Ascending aorta (tissue), 2 donors: ENCODE measurements around the gene CCDC97. TPM values are rescaled to one million over a fixed set of nuclear protein-coding genes. Genes with fewer than 3 reads are reported as not detected.
A peak's percentile ranks its signal among the peaks of the same experiment; 100 is the strongest.

Experiments
- DNase-seq, 2 donors: peaks; one replicate each; pipeline ENCODE4 v3.0.0-alpha.2; 2019; ENCODE audit warnings: low spot score in 2 of 2
- H3K27ac ChIP-seq, 2 donors: fragments of 200-600 bp; sonication (generic); one replicate each; pipeline ENCODE4 v1.5.1; 2016 to 2017; ENCODE audit warnings: mild to moderate bottlenecking in 1 of 2
- H3K27me3 ChIP-seq: fragments of 200-600 bp; sonication (generic); one replicate; pipeline ENCODE4 v1.5.1; 2017
- H3K36me3 ChIP-seq, 2 donors: fragments of 200-600 bp; sonication (generic); one replicate each; pipeline ENCODE4 v1.5.1; 2016
- H3K4me1 ChIP-seq, 2 donors: fragments of 200-600 bp; sonication (generic); one replicate each; pipeline ENCODE4 v1.5.1; 2016 to 2017; ENCODE audit warnings: mild to moderate bottlenecking in 1 of 2
- H3K4me3 ChIP-seq, 2 donors: fragments of 200-600 bp; sonication (generic); one replicate each; pipeline ENCODE4 v1.5.1; 2016 to 2017; ENCODE audit warnings: mild to moderate bottlenecking in 1 of 2
- H3K9me3 ChIP-seq, 2 donors: fragments of 200-600 bp; sonication (generic); one replicate each; pipeline ENCODE4 v1.5.1; 2016
- intact Hi-C: fragments of 100-400 bp; cut with DNase I; formaldehyde crosslinking; loops from one replicate; pipeline ENCODE4 v1.15.1; 2023
- total RNA-seq: library from RNA; depleted of rRNA; stranded (reverse); fragments of >200 nt; gene quantifications from one replicate; pipeline ENCODE4 v1.1.0, GENCODE V29; 2016
- TF ChIP-seq, protein P1 (sequence below), 3 experiments: fragments of 200-600 bp in 2 of 3; fragments of 450-650 bp in 1 of 3; sonication (generic) in 2 of 3; IDR thresholded peaks; one replicate each; pipeline ENCODE4 v1.5.1; 2016 to 2019; ENCODE audit warnings: antibody characterized with exemption in 3 of 3, mild to moderate bottlenecking in 1 of 3, moderate library complexity in 1 of 3

CCDC97 gene
- total RNA-seq, 1 donor from 2014 or later, result 18.4 TPM

DNA sequence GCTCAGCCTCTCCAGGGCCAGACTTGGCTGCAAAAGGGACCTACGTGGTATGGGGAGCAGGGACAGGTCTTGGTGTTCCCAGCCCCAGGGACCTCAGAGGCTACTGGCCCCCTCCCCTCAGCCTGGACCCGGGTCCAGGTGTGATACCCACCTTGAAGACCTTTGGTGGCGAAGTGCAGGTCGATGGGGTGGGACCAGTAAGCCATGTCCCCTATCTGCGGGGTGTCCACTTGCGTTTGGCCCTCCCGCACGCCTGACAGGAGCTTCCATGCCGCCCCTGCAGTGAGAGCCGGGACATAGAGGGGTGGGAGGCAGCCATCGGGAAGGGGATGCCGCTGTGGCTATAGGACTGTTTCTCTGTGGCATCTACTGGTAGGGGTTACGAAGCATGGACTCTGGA lies 47.8 kb downstream of the CCDC97 start:
- Histone ChIP-seq H3K9me3 (no peaks in the 10 kb centered on the region), H3K4me1 (no peaks in the 10 kb centered on the region), H3K27me3 (no peaks in the 10 kb centered on the region), H3K4me3 (no peak overlapping the region), H3K27ac (no peak overlapping the region), H3K36me3 (no peaks in the 10 kb centered on the region)
- TF ChIP-seq, protein P1, sequence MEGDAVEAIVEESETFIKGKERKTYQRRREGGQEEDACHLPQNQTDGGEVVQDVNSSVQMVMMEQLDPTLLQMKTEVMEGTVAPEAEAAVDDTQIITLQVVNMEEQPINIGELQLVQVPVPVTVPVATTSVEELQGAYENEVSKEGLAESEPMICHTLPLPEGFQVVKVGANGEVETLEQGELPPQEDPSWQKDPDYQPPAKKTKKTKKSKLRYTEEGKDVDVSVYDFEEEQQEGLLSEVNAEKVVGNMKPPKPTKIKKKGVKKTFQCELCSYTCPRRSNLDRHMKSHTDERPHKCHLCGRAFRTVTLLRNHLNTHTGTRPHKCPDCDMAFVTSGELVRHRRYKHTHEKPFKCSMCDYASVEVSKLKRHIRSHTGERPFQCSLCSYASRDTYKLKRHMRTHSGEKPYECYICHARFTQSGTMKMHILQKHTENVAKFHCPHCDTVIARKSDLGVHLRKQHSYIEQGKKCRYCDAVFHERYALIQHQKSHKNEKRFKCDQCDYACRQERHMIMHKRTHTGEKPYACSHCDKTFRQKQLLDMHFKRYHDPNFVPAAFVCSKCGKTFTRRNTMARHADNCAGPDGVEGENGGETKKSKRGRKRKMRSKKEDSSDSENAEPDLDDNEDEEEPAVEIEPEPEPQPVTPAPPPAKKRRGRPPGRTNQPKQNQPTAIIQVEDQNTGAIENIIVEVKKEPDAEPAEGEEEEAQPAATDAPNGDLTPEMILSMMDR (IDR thresholded peaks at IDR 0.05), result no peak
- DNase-seq, result no peak
- intact Hi-C loops, result no loop called here

- Histone ChIP-seq H3K27ac (no peak overlapping the region), H3K9me3 (no peaks in the 10 kb centered on the region), H3K4me1 (peaks cover 0 to 7% of the 10 kb centered on the region in 2 donors), H3K27me3 (no peaks in the 10 kb centered on the region), H3K36me3 (no peaks in the 10 kb centered on the region), H3K4me3 (no peak overlapping the region)
- no peak for DNase-seq
- TF ChIP-seq, protein P1 (IDR thresholded peaks at IDR 0.05), result no peak
- intact Hi-C loops, result no loop called here
These were observed 49.8 kb downstream of the CCDC97 start for GRCh38 chr19:41359741-41360140.

GRCh38 chr19:41362143-41362847 lies 52.3 kb downstream of the CCDC97 start:
- no peak overlapping the region for H3K4me3 ChIP-seq
- intact Hi-C loops, result no loop called here
- TF ChIP-seq, protein P1 (IDR thresholded peaks at IDR 0.05), result no peak
- H3K36me3 ChIP-seq, result no peaks in the 10 kb centered on the region
- H3K9me3 ChIP-seq, result no peaks in the 10 kb centered on the region
- H3K27me3 ChIP-seq, result no peaks in the 10 kb centered on the region
- H3K27ac ChIP-seq, result no peak overlapping the region
- peaks cover 0 to 8% of the 10 kb centered on the region in 2 donors for H3K4me1 ChIP-seq
- DNase-seq, result no peak

GRCh38 chr19:41363371-41363752 lies 53.4 kb downstream of the CCDC97 start:
- Histone ChIP-seq H3K27ac (peak overlapping the region; percentile 97 to 98), H3K4me1 (peaks cover 0 to 11% of the 10 kb centered on the region in 2 donors), H3K27me3 (no peaks in the 10 kb centered on the region), H3K9me3 (no peaks in the 10 kb centered on the region), H3K36me3 (no peaks in the 10 kb centered on the region), H3K4me3 (peak overlapping the region; percentile 80)
- TF ChIP-seq, protein P1 (IDR thresholded peaks at IDR 0.05), result no peak
- no peak for DNase-seq
- intact Hi-C loops, result loop anchor here (1.0 kb wide), 2 partner anchors 10 to 34 kb away; partner anchors contain the start of genes BCKDHA, EXOSC5 and TGFB1

DNA sequence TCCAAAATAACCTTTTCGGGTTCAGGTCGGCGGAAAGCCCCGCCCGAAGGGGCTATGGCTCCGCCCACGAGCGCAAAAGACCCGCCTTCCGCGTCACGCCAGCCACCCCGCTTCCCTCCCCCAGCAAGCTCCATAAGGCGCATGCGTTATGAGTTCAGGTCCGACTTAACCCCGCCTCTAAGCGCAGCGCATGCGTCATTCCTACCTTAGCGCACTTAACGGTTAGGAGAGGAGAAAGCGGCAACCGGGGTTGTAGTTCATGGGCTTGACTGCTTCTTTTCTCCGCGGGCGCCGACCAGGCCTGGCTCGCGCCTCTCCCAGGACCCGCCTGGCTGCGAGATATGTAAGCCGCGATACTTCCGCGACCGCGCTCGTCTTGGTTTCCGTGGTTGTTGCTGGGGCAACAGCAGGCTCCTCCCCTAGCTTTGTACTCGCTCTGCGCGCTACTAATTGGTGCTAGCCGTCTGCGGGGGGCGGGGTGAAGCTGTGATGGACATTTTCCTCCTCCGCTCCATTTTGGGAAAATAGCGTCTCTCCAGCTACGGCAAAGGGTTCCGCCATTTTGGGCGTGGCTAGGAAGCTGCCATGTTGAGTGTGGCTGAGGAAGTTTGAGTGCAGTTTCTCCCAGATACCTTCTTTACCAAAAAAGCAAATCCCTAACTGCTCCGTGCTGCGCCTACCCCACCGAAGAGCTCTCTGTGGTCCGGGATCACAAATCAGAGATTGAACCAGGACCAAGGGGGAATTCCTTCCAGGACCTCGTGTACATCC lies 54.0 kb downstream of the CCDC97 start, which contains the start of gene B9D2:
Gene B9D2, minus strand, starts transcription at position 397 of the 771 bp plus-strand sequence. CDS start 630 bp downstream, outside the sequence.
- peak within 1 kb of the TSS; percentile 80 for H3K4me3 ChIP-seq
- DNase-seq, result peak; percentile 94 to 99
- intact Hi-C loops, result loop anchor here (1.0 kb wide), 2 partner anchors 11 to 33 kb away; partner anchors contain the start of genes BCKDHA, EXOSC5 and TGFB1
- H3K27me3 ChIP-seq, result no peaks in the 10 kb centered on the region
- peak within 1 kb of the TSS; percentile 97 to 98 for H3K27ac ChIP-seq
- H3K4me1 ChIP-seq, result peaks cover 0 to 11% of the 10 kb centered on the region in 2 donors
- no peaks in the 10 kb centered on the region for H3K9me3 ChIP-seq
- no peaks in the 10 kb centered on the region for H3K36me3 ChIP-seq
- TF ChIP-seq, protein P1 (IDR thresholded peaks at IDR 0.05), result no peak
